Measurements from ENCODE around the gene METTL21C. TPM values are rescaled to one million over a fixed set of nuclear protein-coding genes. Genes with fewer than 3 reads are reported as not detected.

METTL21C gene
- total RNA-seq, 6 experiments from 2014 or later: not detected

DNA sequence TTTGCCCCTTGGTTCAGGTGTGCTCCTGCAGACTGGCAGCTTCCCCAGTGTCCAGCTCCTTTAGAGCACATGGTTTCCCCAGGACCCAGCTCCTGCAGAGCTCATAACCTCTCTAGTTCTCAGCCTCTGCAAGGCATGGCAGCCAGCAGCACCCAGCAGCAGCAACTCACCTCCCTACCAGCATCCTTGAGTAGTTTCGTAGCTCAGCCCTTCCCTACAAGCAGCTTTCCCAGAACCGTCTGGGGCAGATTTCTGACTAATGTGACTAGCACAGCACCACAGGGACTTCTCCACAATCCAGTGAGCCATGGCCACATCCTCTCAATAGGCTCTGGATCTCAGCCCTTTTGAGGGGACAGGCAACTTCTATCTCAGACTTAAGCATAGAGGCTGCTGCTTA lies 14.1 kb upstream of the METTL21C start:
- Mint-ChIP-seq H3K27ac (no peak overlapping the region), H3K9me3 (no peaks in the 10 kb centered on the region), H3K27me3 (ENCODE audit: insufficient read depth) (peaks cover 8% of the 10 kb centered on the region), H3K4me1 (ENCODE audit: low read depth) (peaks cover 38% of the 10 kb centered on the region), H3K36me3 (ENCODE audit: low read depth) (no peaks in the 10 kb centered on the region), H3K4me3 (no peak overlapping the region)
- no peak for DNase-seq
- TF ChIP-seq, protein P1, sequence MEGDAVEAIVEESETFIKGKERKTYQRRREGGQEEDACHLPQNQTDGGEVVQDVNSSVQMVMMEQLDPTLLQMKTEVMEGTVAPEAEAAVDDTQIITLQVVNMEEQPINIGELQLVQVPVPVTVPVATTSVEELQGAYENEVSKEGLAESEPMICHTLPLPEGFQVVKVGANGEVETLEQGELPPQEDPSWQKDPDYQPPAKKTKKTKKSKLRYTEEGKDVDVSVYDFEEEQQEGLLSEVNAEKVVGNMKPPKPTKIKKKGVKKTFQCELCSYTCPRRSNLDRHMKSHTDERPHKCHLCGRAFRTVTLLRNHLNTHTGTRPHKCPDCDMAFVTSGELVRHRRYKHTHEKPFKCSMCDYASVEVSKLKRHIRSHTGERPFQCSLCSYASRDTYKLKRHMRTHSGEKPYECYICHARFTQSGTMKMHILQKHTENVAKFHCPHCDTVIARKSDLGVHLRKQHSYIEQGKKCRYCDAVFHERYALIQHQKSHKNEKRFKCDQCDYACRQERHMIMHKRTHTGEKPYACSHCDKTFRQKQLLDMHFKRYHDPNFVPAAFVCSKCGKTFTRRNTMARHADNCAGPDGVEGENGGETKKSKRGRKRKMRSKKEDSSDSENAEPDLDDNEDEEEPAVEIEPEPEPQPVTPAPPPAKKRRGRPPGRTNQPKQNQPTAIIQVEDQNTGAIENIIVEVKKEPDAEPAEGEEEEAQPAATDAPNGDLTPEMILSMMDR (IDR thresholded peaks at IDR 0.05): no peak

DNA sequence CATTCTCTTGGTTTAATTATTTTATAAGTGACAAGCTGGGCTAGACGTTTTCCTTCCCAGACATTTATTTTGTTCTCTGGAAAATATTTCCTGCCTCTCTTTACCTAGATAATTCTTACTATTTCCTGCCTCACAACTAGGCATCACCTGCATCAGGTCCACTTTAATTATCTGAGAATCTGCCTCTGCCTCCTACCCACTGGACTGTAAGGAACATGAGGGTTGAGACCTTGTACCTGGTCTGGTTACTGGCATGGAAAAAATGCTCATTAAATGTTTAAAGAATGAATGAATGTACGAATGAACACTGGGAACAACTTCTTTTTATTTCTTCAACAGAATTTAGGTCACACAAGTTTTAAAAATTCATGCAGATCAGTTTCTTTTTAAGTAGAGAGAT lies 13.4 kb upstream of the METTL21C start:
- no peak for DNase-seq
- Mint-ChIP-seq H3K4me3 (no peak overlapping the region), H3K27ac (no peak overlapping the region), H3K4me1 (ENCODE audit: low read depth) (peaks cover 46% of the 10 kb centered on the region), H3K9me3 (no peaks in the 10 kb centered on the region), H3K27me3 (ENCODE audit: insufficient read depth) (peaks cover 9% of the 10 kb centered on the region), H3K36me3 (ENCODE audit: low read depth) (no peaks in the 10 kb centered on the region)
- TF ChIP-seq, protein P1 (IDR thresholded peaks at IDR 0.05): no peak

DNA sequence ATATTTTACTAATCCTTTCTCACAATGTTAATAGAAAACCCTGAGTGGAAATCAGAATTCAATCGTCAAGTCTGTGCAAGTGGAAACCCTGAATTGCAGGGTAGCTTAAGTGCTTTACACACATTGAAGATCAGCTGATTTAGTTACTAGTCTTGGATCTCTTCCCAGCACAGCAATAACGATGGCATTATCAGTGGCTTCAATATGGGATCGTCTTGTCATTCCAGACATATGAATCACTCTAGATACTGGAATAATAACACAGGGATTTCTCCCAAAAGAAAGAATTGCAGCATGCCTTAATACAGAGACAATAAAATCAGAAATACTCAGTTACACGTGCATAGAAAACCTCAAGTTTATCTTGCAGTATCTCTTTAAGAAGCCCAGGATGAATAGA lies 12.6 kb upstream of the METTL21C start:
- H3K9me3 Mint-ChIP-seq: no peaks in the 10 kb centered on the region
- peak; percentile 90 for DNase-seq
- H3K36me3 Mint-ChIP-seq (ENCODE audit: low read depth): no peaks in the 10 kb centered on the region
- peak overlapping the region; percentile 31; the same call in 1 of the 2 replicates for H3K4me3 Mint-ChIP-seq
- H3K4me1 Mint-ChIP-seq (ENCODE audit: low read depth): peaks cover 49% of the 10 kb centered on the region
- TF ChIP-seq, protein P1 (IDR thresholded peaks at IDR 0.05): no peak
- H3K27me3 Mint-ChIP-seq (ENCODE audit: insufficient read depth): peaks cover 10% of the 10 kb centered on the region
- H3K27ac Mint-ChIP-seq: peak overlapping the region; percentile 19; the same call in 1 of the 2 replicates

- Mint-ChIP-seq H3K9me3 (no peaks in the 10 kb centered on the region), H3K27me3 (ENCODE audit: insufficient read depth) (peaks cover 14% of the 10 kb centered on the region), H3K36me3 (ENCODE audit: low read depth) (no peaks in the 10 kb centered on the region), H3K4me1 (ENCODE audit: low read depth) (peaks cover 59% of the 10 kb centered on the region), H3K4me3 (no peak overlapping the region), H3K27ac (no peak overlapping the region)
- TF ChIP-seq, protein P1 (IDR thresholded peaks at IDR 0.05): no peak
- no peak for DNase-seq
These were observed 9.6 kb upstream of the METTL21C start for GRCh38 chr13:102704238-102705058.

DNA sequence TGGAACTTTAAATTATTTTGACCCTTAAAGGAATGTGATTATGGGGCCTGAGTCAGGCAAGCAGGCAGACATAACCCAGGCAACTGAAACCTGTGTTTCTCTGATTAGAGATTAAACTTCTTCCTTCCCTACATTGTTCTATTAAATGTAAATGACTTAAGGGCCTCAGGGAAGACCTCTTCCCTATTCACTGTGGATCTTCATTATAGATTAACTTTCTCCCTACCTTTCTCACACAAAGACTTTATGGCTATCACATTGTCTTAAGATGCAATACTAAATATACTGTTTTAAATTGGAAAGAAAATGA lies 8.8 kb upstream of the METTL21C start:
- TF ChIP-seq, protein P1 (IDR thresholded peaks at IDR 0.05): no peak
- Mint-ChIP-seq H3K4me3 (peak overlapping the region; percentile 14; the same call in 1 of the 2 replicates), H3K36me3 (ENCODE audit: low read depth) (peaks cover 2% of the 10 kb centered on the region), H3K9me3 (peaks cover 6% of the 10 kb centered on the region), H3K4me1 (ENCODE audit: low read depth) (peaks cover 59% of the 10 kb centered on the region), H3K27ac (no peak overlapping the region), H3K27me3 (ENCODE audit: insufficient read depth) (peaks cover 15% of the 10 kb centered on the region)
- DNase-seq: no peak
